GM03348 (cell line): ENCODE measurements around the gene NTN3.

Experiments
- DNase-seq: peaks from one replicate; pipeline ENCODE4 v3.0.0; 2012; ENCODE audit warnings: low spot score

Gene NTN3

GRCh38 chr16:2466667-2467527 is 4.2 kb upstream of the NTN3 start:
- no peak for DNase-seq

- DNase-seq: peak; percentile 89
Observed at GRCh38 chr16:2467528-2468232, 3.4 kb upstream of the NTN3 start.

DNA sequence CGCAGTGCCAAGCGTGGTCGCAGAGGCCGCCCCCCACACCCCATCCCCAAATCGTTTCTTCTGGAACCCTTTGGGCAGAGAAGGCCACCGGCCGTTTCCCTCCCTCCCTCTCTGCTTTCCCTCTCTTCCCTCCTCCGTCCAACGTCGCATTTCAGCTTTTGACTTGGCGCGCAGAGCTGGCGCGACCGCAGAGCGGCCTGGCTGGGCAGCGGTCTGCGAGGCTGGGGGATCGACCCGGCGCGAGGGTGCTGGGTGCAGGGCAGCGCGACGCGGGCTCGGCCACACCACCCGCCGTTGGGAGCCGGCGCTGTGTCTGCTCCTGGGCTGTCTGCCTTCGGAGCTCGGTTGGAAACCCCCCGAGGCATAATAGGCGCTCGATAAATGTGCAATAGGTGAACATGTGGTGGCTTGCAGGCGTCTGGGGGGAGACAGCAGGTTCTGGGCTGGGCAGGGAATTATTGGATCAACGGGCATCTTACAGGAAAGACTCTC is 2.8 kb upstream of the NTN3 start:
- DNase-seq: peak; percentile 42

DNA sequence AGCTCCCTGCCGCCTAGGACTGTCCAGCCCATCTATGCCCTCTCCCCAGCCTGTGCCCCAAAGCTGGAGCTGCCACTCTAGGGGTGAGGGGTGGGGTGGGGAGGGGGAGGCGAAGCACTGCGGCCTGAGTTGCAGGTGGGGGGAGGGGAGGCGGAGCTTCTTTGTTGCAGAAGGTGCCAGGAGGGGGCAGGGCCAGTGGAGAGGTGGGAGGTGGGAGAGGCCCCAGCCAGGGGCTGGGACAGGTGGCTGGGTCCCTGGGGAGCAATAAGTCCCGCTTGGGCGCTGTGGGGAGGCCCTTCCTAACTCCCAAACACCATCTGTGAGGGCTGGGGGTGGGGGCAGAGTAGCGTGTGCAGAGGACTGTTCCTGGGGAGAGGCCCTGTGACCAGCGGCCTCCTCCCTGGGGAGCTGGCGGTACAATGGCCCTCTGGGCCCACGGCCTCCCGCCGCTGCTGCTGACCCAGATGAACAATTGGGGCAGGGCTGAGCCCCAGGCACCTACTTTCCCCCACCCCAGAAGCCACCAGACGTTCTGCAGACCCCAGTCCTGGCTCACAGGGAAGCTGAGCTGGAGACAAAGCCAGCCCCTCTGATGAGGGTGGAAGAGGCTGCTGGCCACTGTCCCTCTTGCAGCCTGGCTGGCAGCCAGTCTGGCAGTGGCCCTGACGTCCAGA is 2.2 kb upstream of the NTN3 start:
- DNase-seq: no peak

DNA sequence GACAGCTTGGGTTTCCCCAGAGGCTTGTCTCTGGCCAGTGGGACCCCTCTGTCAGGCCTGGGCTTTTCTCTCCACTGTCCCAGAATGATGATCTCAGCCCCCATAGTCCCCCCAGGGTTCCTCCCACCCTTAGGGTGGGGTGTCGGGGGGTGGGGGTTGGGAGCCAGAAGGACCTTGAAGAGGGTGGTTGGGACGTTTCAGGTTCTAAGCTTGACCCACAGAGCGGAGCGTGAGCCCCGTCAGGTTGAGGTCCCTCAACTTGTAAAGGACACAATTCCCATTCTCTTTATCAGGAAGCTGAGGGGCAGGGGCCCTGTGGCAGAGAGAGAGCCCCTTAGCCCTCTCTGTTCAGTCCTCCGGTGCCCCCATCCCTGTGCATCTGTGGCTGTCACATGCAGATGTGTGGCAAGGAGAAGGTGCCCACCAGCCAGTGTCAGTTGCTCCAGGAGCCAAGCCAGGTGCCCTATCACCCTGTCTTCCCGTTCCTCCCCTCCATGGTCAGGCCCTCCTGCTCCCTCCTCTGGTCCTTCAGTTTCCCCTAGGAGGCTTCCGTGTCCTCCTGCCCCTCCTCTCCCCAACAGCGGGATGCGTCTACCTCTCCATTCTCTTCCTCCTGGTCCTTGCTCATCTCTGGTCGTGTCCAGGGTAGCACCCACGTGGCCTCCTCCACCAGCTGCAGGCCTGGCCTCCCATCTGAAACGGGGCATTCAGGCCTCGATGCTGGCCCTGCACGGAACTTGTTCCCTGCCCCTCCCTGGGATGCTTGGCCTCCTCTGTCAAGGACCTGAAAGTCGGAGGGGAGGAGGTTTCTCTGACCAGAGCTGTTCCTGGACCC is 1.5 kb upstream of the NTN3 start:
- DNase-seq: no peak

DNA sequence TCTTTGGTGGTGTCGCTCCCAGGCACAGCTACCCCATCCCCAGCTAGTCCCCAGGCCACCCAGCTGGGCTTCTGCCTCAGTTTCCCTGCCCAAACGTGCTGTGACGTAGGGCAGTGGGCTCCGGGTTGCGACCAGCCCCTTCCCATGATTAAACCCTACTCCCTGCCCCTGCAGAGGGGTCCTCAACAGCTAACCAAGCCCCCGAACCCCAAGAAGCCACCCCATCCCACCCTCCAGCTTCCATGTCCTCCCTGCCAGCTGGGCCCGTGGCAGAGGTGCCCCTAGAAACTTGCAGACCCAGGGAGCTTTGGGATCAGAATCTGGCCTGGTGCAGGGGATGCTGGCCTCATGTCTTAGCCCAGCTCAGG is 879 bp upstream of the NTN3 start:
- DNase-seq: no peak

- DNase-seq: no peak
Observed at GRCh38 chr16:2470603-2471015, 488 bp upstream of the NTN3 start.

DNA sequence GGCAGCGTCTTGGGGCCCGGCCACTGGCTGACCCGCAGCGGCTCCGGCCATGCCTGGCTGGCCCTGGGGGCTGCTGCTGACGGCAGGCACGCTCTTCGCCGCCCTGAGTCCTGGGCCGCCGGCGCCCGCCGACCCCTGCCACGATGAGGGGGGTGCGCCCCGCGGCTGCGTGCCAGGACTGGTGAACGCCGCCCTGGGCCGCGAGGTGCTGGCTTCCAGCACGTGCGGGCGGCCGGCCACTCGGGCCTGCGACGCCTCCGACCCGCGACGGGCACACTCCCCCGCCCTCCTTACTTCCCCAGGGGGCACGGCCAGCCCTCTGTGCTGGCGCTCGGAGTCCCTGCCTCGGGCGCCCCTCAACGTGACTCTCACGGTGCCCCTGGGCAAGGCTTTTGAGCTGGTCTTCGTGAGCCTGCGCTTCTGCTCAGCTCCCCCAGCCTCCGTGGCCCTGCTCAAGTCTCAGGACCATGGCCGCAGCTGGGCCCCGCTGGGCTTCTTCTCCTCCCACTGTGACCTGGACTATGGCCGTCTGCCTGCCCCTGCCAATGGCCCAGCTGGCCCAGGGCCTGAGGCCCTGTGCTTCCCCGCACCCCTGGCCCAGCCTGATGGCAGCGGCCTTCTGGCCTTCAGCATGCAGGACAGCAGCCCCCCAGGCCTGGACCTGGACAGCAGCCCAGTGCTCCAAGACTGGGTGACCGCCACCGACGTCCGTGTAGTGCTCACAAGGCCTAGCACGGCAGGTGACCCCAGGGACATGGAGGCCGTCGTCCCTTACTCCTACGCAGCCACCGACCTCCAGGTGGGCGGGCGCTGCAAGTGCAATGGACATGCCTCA is 773 bp downstream of the NTN3 start:
- no peak for DNase-seq

DNA sequence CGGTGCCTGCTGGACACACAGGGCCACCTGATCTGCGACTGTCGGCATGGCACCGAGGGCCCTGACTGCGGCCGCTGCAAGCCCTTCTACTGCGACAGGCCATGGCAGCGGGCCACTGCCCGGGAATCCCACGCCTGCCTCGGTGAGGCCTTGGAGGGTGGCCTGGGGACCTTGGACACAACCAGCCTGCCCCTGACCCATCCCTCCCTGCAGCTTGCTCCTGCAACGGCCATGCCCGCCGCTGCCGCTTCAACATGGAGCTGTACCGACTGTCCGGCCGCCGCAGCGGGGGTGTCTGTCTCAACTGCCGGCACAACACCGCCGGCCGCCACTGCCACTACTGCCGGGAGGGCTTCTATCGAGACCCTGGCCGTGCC is 1.4 kb downstream of the NTN3 start:
- no peak for DNase-seq

- no peak for DNase-seq
Observed at GRCh38 chr16:2472885-2473445, 1.9 kb downstream of the NTN3 start.

- no peak for DNase-seq
Observed at GRCh38 chr16:2473446-2473926, 2.4 kb downstream of the NTN3 start.

- DNase-seq: peak; percentile 83
Observed at GRCh38 chr16:2473999-2474876, 3.1 kb downstream of the NTN3 start.

- DNase-seq: peak; percentile 100
Observed at GRCh38 chr16:2474877-2475412, 3.8 kb downstream of the NTN3 start, which contains the start of gene TBC1D24. TBC1D24 (plus strand) TSS chr16:2475127; CDS start chr16:2496149, 21,022 bp downstream.

- no peak for DNase-seq
Observed at GRCh38 chr16:2475413-2476344, 4.6 kb downstream of the NTN3 start.

GRCh38 chr16:2476345-2476720 is 5.2 kb downstream of the NTN3 start:
- no peak for DNase-seq

GRCh38 chr16:2476741-2477140 is 5.6 kb downstream of the NTN3 start:
- no peak for DNase-seq

DNA sequence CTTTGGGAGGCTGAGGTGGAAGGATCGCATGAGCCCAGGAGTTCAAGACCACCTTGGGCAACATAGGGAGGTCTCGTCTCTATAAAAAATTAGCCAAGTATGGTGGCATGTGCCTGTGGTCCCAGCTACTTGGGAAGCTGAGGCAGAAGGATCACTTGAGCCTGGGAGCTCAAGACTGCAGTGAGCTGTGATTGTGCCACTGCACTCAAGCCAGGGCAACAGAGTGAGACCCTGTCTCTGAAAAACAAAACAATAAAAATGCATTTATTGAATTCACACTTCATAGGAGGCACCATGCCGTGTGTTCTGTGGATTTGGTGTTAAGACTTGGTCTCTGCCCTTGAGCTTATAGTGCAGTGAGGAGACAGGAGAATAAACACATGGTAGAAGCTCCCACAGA is 6.2 kb downstream of the NTN3 start:
- DNase-seq: no peak

DNA sequence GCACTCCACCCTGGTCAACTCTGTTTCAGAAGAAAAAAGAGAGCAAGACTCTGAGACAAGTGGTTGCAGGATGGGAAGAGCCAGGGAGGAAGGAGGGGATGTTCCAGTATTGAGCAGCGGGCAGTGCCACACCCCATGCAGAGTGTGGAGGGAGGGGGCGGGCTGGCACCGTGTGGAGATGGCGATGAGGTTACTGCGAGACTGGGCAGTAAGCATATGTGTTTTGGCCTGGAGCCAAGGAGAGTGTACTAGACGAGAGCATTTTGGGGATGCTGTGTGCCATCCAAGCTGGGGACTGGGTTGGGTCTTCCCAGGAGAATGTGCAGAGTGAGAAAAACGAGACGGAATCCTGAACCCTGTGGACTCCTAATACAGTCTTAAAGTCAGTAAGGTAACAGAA is 7.2 kb downstream of the NTN3 start:
- no peak for DNase-seq
